Breast epithelium (tissue), 3 donors: Measurements from ENCODE around the gene SH3GL3.

ENCODE experiments used
- POLR2A ChIP-seq: fragments of 450-650 bp; IDR thresholded peaks from one replicate; pipeline ENCODE4 v1.6.1; 2016; ENCODE audit warnings: antibody characterized with exemption, mild to moderate bottlenecking, moderate library complexity
- TF ChIP-seq, protein P1 (sequence below), 3 donors: fragments of 450-650 bp; IDR thresholded peaks; one replicate each; pipeline ENCODE4 v1.5.1; 2016 to 2017; ENCODE audit warnings: antibody characterized with exemption in 3 of 3, mild to moderate bottlenecking in 3 of 3, moderate library complexity in 3 of 3

DNA sequence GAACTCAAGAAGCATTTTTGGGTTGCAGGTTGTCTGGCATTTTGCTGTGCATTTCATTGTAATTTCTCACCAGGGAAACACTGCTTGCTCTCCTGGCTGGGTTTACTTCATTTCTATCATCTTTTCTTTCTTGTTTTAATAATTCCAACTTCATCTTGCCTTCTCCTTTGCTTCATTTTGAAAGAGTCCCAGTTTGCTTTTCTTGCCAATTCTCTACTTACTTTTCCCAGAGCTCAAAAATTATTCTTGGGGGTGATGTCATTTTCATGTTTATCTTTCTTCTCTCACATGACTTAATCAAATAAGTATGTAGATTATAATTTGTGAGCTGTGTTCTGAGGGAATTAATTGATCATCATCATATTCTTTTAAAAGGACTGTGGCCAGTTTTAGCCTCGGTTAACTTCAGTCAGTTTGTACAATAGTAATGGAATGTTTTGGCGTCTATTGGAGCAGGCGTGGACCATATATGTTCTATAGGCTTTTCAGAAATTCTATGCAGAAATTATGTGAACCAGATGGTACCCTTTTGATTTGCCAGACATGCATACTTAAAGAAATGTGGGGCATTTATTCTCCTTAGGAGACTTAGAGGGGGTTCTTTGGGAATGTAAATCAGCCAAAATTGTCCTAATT lies 30.1 kb downstream of the SH3GL3 start:
- TF ChIP-seq, protein P1, sequence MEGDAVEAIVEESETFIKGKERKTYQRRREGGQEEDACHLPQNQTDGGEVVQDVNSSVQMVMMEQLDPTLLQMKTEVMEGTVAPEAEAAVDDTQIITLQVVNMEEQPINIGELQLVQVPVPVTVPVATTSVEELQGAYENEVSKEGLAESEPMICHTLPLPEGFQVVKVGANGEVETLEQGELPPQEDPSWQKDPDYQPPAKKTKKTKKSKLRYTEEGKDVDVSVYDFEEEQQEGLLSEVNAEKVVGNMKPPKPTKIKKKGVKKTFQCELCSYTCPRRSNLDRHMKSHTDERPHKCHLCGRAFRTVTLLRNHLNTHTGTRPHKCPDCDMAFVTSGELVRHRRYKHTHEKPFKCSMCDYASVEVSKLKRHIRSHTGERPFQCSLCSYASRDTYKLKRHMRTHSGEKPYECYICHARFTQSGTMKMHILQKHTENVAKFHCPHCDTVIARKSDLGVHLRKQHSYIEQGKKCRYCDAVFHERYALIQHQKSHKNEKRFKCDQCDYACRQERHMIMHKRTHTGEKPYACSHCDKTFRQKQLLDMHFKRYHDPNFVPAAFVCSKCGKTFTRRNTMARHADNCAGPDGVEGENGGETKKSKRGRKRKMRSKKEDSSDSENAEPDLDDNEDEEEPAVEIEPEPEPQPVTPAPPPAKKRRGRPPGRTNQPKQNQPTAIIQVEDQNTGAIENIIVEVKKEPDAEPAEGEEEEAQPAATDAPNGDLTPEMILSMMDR (IDR thresholded peaks at IDR 0.05), result no peak
- no peak for TF ChIP-seq POLR2A
